Testis (tissue), 2 donors: ENCODE measurements around the gene CLMN.

Source experiments
- CTCF ChIP-seq, 3 experiments: fragments of 450-650 bp in 2 of 3; fragments of 200-600 bp in 1 of 3; sonication (generic) in 1 of 3; IDR thresholded peaks; one replicate each; pipeline ENCODE4 v1.5.1; 2016 to 2019; ENCODE audit warnings: antibody characterized with exemption in 3 of 3, mild to moderate bottlenecking in 2 of 3, moderate library complexity in 1 of 3
- POLR2A ChIP-seq: fragments of 450-650 bp; IDR thresholded peaks from one replicate; pipeline ENCODE4 v1.6.1; 2017; ENCODE audit warnings: antibody characterized with exemption, mild to moderate bottlenecking, moderate library complexity

GRCh38 chr14:95167177-95167576 lies 152.5 kb downstream of the CLMN start:
- TF ChIP-seq CTCF (IDR thresholded peaks at IDR 0.05) (no peak), POLR2A (no peak)
